HK-2 (cell line): ENCODE data around the gene PRIMA1.

Experiments
- DNase-seq: peaks from one replicate; pipeline ENCODE4 v3.0.0-alpha.2; 2018; ENCODE audit not compliant: unreplicated experiment

Gene PRIMA1

DNA sequence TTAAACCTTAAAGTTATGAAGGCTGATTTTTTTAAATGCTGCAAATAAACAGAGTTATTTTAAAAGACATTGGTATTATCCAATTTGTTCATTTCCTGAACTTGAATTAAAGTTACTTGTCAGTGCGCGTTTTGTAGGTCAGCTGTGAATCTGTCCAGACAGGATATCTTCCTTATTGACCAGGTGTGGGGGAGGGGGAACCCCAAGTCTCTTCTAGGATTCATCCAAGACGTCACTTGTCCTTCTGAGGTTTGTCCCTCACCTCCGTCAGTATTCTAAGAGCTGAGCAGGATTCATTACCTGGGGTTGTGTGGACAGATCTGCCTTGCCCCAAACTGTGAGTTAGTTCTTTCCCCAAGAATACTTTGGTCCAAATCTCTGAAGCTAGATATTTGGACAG, 8.8 kb upstream of the PRIMA1 start:
- DNase-seq, result no peak

DNA sequence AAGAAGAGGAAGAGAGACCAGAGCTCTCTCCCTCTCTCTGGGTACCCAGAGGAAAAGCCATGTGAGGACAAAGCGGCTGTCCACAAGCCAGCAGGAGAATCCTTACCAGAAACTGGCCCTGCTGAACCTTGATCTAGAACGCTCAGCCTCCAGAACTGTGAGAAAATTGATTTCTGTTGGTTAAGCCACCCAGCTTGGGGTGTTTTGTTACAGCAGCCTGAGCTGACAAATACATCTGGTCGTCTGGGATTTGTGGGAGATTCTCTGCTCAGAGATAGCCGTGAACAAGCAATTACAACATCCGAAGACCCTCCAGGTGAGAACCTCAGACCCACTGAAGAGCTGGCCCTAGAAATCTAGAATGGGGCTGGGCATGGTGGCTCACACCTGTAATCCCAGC, 6.5 kb upstream of the PRIMA1 start:
- no peak for DNase-seq

DNA sequence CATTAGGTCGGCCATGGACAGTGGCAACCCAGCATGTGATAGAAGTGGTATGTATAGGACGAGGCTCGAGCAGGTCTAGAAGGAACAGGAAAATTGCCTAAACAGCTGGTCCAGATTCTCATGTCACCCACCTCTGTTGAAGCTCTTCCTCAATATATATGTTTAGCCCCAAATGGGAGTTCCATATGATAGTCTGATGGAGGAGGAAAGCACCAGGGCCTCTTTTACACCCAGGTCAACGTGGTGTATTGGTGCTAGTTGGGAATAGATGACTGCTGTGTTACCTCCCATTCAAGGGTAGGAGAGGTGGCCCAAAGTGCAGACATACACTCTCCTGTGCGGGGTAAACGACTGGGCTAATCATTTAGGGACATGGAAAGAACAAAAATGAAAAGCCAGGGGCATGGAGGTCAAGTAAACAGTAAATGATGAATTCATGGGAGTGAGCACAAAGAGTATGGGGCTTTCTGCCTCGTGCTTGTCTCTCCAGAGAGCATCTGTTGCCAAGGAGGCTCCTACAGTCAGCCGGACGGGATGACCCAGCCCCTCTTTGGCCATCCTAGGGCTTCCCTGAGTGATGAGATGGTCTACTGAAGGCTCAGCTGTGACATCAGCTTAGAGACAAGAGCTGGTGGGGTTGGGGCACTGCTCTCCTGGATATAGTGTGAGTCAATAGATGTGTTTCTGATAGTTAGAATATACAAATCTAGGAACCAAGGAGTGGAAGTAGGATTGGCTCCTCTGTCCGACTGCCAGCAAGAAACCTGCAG, 5.5 kb upstream of the PRIMA1 start:
- no peak for DNase-seq

DNA sequence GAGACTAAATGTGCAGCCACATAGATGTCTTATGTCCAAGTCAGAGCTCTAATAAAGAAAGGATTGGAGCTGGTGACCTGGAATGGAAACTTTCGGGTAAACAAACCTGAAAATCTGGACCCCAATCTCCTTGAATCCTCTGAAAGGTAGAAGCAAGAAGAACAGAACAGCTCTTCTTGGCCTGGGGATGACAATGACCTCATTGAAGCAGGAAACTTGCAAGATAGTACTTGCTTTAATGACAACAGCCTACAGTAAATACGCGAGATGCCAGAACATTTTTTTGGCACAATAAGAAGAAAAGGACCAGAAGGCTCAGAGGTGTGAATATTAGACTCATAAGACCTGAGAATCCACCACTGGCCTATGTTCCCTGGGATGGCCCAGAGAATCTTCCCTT, 4.1 kb upstream of the PRIMA1 start:
- DNase-seq, result no peak

DNA sequence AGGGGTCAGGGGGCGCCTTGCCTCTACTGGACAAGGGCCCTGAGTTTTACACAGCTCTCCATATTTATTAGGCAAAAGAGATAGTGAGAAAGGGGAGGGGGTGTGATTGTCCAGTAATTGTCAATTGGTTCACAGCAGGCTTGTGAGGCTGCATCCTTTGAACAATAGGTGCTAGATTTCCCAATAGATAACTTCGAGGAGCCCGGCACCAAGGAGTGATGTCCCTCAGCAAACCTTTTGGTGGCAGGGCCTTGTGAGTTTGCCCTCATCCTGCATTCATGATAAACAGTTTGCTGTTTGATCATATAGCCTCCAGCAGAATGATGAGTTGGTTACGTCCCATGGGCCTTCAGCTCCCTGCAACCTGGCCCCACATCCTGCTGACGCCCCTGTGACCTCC, 2.7 kb upstream of the PRIMA1 start:
- no peak for DNase-seq

DNA sequence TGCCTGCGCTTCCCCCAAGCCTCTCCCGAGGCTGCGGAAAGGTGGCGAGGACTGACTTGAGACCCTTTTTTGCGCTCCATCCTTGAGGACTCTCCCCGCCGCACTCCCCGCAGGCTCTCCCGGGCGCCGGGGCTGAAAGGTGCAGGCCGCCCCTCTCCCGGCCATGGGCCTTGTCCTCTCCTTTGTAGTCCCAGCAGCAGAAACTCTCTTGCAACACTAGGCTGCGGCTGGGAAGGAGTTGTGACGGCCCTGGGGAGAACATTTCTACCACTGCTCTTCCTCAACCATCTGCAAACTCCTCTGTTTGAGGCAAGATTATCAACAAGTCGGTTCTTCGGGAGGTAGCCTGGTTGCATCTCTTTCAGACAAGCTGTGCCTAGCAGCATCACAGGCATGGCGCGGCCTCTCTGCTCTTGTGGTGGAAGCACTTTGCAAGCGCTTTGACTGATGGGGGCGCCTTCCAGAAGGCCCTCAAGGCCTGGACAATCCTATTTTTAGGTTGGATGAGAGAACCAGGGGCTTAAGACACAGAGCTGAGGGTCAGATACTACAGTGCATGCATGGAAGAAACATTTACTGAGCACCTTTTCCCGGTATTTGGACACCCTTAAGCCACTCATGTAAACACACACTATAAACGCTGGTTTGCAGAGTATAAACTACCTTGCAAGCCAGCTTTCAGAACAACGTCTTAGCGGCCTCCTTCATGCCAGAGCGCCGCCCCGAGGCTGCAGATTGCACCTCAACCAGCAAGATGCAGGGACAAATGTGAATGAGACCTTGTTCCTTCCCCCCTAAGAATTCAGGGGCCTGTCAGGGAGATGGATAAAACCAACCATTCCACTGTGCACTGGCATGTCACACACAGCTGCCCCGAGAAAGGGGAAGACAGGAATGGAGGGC, 1.2 kb upstream of the PRIMA1 start:
- DNase-seq, result no peak

DNA sequence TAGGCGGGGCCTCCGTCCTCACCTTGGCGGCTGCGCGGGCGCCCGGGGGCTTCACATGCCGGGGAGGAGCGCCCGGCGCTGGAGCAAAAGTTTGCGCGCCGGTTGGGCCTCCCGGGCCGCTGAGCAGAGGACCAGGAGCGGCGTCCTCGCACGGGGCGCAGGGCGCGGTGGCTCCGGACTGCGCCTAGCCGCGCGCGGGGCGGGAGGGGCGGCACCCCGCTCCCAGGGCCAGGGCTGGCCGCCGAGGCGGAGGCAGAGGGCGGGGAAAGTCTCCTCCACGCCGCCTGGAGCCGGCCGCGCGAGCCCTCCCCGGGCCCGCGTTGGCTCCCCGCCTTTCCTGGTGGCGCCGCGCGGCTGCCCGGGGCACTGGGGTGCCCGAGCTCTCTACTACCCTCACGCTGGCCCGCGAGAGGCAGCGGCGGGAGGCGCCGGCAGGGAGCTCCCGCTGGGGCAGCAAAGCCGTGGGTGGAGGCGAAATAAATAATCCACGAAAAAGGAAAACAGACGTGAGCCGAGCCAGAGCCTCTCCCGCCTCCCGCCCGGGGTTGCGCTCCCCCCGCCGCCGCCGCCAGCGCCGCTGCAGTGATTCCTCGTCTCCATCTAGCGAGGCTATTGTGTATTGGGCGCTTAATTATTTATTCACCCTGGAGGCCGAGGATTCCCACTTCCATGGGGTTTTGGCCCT, 400 bp upstream of the PRIMA1 start:
- peak; percentile 46 for DNase-seq

DNA sequence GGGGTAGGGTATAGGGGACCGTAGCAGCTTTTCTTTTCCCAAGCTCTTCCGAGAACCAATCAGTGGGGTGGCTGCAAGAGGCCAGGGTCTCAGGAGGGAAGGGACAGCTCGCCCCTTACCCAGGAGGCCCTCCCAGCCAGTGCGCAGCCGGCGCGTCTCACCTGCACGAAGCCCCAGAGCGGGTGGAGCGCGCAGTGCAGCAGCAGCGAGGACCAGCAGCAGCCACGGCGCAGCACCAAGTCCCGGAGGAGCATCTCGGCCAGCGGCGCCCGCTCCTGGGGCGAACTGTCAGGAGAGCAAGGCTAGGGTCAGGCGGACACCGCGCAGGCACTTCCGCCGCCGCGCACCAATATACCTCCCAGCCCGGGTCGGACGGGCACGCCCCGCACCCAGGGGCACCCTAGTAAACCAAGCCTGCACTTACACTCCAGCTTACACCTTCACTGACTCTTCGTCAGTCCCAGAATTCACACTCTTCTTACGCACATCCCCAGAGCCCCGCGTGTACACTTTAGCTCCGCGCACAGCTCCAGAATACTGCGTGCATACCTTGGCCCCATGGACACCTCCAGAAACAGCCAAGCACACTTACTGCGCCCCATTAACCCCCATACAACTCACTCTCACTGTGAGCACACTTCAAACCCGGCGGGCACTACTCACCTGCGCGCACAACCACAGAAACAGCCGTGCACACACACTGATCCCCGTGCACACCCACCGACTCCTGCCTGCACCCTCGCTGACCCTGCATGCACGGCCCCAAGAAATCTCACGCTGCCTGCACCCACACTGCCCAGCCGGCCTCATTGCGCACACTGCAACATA, 606 bp downstream of the PRIMA1 start:
- DNase-seq, result no peak

DNA sequence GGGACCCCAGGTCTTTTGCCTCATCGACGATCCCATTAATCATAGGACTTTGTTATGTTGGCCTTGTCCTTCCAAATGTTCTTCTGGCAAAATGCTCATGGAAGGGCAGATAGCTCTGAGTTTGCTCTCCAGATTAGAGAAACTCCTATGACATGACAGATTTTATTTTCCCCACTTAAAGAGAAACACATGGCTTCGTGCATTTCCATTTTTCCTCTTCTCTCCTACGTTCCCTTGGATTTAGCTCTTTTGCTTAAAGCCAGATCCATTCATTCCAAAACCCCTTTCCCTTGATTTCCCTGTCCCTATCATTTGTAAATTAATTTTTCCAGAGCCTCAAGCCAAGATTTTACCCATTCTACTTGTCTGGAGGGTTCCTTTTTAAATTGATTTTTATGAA, 2.9 kb downstream of the PRIMA1 start:
- DNase-seq, result no peak

DNA sequence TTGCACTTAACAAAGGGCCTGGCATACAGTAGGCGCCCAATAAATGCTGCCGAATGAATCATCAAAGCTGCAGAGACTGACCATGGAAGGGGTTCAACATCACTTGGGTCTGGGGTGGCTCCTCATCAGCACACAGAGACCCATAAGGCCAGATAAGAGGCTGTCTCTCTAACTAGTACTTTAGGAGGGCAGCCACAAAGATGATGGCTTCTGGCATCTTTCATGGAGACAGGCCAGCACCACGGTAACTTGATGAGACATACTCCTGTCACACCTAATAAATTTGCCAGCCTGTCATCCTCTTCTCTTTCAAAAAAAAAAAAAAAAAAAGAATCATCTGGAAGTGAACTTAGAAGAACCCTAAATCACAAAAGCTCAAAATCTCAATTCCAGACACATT, 3.4 kb downstream of the PRIMA1 start:
- no peak for DNase-seq

DNA sequence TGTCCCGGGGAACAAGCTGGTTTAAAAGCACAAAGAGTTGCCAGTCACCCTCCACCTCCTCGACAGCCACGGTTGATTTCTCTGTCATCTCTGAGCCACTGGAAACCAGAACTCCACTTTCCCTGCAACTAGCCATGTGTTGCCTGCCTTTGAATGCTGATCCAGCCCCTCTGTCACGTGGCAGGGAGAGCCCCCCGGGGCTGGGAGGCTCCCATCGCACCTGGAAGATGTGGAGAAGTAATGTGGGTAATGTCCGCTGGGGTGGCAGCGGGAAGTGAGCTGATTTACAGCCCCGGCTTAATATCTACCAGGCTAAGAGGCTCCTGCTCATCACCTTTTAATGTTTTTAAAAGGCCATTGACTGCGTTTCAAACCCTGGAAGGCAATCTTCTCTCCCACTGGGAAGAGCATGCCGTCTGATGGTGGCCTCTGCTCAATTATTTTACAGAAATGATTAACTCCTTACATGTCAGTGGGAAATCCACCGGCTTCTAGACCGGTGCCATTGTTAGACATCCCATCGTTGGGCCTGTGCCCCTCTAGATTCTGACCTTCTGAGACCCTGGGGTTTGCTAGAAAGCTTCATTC, 7.4 kb downstream of the PRIMA1 start:
- DNase-seq, result no peak

DNA sequence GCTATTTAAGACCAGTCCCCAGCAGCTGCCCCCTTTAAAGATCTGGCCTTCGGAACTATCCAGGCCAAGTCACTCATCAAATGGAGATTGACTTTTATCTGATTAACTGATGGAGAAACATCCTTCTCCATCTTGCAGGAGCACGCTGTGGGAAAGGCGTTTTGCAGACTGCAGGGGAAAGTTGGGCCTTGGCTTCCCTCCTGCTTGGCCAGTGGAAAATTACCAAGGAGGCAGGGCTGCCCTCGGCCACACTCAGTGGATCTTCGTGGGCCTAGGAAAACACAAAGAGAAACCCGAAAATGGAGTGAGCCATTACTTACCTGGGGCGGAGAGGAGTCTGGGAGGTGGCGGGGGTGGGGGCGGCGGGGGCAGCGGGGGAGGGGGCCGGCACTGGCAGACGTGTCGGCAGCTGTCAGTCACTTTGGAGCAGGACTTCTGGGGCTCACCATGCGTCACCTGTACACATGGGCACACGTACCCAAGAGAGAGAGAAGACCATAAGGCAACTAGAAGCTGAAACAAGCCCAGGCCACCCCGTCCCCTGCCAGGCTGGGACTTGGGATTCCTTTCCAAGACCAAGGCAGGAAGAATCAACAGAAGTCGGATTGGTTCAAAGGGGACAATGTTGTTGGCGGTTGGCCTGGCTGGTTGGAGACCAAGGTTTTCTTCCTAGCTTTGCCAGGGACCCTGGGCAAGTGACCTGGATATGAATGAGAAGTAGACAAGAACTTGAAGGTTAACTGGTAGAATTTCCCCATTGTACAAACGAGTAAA, 9.2 kb downstream of the PRIMA1 start:
- DNase-seq, result no peak

DNA sequence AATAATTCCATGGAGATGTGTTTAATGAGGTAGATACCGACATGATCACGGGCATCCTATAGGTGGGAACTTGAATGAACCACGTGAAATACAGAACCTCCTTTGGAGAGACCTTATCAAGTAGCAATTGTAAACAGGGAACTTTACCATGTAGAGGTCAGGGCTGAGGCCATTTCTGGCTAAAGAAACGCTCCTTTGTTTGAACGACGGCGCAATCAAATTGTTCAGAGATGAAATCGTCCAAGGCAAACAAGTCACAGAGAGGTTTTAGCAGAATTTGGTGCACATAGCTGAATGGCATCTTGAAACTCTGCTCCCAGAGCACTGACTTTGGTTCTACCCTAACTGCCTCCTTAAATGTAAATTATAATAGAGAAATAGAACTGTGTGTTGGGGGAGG, 9.8 kb downstream of the PRIMA1 start:
- DNase-seq, result no peak

DNA sequence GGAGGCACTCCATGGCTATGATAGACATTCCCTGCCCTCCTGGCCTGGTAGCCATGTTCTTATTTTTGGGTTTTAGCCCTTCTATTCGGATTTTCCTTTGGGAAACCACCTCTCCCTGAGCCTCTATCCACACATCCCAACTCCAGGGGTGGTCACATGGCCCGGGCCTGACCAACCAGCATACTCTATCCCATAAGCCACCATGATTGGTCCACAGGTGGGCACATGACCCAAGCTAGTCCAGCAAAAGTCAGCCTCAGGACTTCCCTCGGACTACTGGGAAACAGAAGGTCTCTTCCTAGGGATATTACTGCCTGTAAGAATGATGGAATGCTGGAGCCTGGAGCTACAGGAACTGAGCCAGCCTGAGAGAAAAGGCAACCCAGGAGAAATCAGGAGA, 12.5 kb downstream of the PRIMA1 start:
- DNase-seq, result no peak

DNA sequence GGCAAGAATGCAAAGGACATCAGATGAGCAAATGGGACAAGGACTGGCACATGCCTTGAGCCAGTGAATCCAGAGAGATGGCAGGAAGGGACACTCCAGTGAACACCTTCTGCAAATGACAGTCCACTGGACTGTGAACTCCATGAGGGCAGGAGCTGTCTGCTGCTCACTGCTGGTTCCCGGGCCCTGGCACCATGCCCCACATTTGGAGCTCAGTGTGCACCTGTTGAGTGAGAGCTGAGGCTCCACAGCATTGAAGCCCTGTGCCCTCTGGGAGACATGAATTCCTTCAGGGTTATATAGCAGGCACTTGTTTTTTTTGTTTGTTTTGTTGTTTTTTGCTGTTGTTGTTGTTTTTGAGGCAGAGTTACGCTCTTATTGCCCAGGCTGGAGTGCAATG, 13.1 kb downstream of the PRIMA1 start:
- no peak for DNase-seq

DNA sequence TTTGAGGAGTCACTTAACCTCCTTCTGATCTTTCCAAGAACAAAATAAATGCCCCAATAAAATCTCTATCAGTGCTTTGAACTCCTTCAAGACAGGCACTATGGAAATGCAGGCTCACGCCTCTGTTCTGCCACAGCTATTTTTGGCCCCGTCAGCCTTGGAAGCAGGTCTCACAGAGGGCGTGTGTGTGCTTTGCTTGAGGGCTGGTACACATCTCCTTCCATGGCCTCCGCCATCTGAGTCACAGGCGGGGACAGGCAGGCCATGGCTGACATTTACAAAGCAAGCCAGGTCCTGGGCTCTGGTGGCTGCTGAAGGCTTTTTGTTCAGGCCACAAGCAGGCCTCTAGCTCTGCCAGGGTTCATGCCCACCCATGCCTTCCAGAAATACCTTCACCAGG, 16.0 kb downstream of the PRIMA1 start:
- DNase-seq, result no peak

DNA sequence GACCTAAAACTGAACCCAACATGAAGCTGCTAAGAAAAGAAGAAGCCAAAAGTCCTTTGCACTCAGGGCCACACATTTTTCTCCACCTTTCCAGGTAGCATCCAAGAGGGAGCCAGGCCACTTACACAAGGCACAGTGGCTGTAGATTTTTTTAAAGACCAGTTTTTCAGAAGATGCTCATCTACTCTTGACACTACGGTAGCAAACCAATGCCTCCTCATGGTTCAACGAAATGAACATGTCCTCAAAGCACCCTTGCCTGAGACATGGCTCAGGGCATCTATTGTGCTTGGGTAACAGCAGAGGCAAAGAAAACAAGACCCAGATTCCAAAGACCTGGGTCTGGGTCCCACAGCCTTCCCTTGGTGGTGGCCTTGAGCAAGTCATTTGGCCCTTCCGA, 22.3 kb downstream of the PRIMA1 start:
- DNase-seq, result no peak

DNA sequence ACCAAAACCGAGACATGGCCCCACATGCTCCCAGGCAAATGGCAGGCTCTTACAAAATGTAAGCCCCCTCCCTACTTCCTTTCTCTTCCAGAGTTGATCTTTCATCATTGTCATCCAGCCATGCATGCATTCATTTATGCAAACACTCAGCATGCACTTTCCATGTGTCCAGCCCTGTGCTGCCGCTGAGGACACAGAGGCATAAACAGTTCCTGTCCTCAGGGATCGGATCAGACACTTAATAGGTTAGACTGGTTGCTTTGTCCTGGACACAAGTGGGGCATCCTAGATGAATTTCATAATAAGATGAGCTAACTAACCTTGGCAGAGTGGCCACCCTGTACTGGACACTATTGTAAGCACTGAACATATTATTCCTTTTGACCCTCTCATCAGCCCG, 23.1 kb downstream of the PRIMA1 start:
- no peak for DNase-seq

DNA sequence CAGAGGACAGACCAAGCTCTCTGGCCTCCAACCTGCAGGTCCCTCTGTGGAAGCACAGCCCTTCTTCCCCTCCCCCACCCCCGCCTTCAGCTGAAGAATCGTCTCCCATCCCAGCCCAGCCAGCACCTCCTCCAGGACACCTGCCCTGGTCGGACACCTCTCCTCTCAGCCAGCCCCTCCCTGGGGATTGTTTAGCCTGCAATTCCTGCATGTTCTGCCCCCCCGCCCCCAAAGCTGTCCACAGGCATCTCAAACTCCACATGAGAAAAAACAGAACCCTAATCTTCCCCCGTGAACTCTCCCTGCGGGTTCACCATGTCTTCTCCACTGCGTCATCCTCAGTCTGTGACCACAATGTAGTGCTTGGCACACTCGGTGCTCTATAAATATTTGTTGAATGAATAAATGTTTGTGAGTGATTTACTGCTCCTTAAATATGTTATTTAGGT, 24.1 kb downstream of the PRIMA1 start:
- DNase-seq, result no peak

DNA sequence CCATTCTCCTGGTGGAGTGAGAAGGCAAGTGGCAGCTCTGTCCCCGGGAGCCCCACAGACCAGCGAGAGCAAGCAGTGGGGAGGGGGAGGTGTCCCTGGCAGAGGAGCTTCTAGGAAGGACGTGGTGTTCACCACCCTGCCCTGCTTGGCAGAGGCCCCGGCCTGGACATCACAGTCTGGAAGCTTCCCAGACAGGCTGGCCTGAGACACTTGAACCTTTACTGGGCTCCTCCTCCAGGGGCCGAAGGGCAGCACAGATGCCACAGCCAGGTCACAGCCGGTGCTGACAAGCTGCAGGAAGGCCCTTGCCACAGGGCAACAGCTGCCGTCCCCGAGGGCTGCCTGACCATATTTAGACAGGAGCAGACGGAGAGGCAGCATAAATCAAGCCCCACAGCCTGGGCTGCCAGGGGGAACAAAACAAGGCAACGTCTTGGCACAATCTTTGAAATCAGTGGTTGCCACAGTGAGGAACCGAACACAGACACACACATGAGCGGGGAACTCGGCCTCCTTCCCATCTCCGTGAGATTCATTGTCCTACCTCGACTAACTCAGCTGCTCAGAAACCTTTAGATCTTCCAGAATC, 28.5 kb downstream of the PRIMA1 start:
- DNase-seq, result no peak
